ENCODE data around the gene ACP6.

GRCh38 chr1:147603986-147604385, 66.3 kb downstream of the ACP6 start:
- TF ChIP-seq CTCF (IDR thresholded peaks at IDR 0.05) = no peak
- no peak for TF ChIP-seq EP300 (IDR thresholded peaks at IDR 0.05)
- TF ChIP-seq POLR2A (IDR thresholded peaks at IDR 0.05) = no peak
- TF ChIP-seq POLR2AphosphoS5 (IDR thresholded peaks at IDR 0.05) = no peak
